Tibial nerve (tissue), 4 donors: ENCODE measurements around the gene ZNFX1. TPM values are rescaled to one million over a fixed set of nuclear protein-coding genes. Genes with fewer than 3 reads are reported as not detected.

Experiments
- DNase-seq, 2 donors: peaks; one replicate each; pipeline ENCODE4 v3.0.0-alpha.2; 2019; ENCODE audit warnings: low spot score in 2 of 2
- H3K27ac ChIP-seq, 4 donors: fragments of 200-600 bp; sonication (generic) in 3 of 4; one replicate each; pipeline ENCODE4 v1.5.1; 2017 to 2019; ENCODE audit warnings: mild to moderate bottlenecking in 1 of 4
- H3K27me3 ChIP-seq, 2 donors: fragments of 200-600 bp; sonication (generic) in 1 of 2; one replicate each; pipeline versions ENCODE4 v1.5.1 to v1.6.0; 2017 to 2019
- H3K36me3 ChIP-seq, 3 donors: fragments of 200-600 bp; sonication (generic); one replicate each; pipeline ENCODE4 v1.5.1; 2018 to 2019
- H3K4me1 ChIP-seq, 4 donors: fragments of 200-600 bp; sonication (generic) in 3 of 4; one replicate each; pipeline ENCODE4 v1.5.1; 2017 to 2019
- H3K4me3 ChIP-seq, 4 donors: fragments of 200-600 bp; sonication (generic) in 3 of 4; one replicate each; pipeline ENCODE4 v1.5.1; 2017 to 2019; ENCODE audit warnings: mild to moderate bottlenecking in 1 of 4, moderate library complexity in 1 of 4
- H3K9me3 ChIP-seq, 4 donors: fragments of 200-600 bp; sonication (generic) in 3 of 4; one replicate each; pipeline ENCODE4 v1.5.1; 2017 to 2019
- EP300 ChIP-seq, 2 donors: sonication (generic); formaldehyde crosslinking; IDR thresholded peaks; one replicate each; pipeline ENCODE4 v1.6.1; 2017; ENCODE audit warnings: antibody characterized with exemption in 2 of 2, mild to moderate bottlenecking in 1 of 2
- POLR2A ChIP-seq, 2 donors: fragments of 450-650 bp; IDR thresholded peaks; one replicate each; pipeline ENCODE4 v1.6.1; 2017; ENCODE audit warnings: antibody characterized with exemption in 2 of 2, mild to moderate bottlenecking in 2 of 2, moderate library complexity in 2 of 2
- WGBS, 2 donors: methylation state at CpG; one replicate each; pipeline ENCODE4 v1.1.5; 2018; 5-methylcytosine and 5-hydroxymethylcytosine counted together
- total RNA-seq, 4 donors: library from RNA; depleted of rRNA; stranded (reverse); fragments of >200 nt; gene quantifications; one replicate each; pipeline ENCODE4 v1.1.0, GENCODE V29; 2016
- TF ChIP-seq, protein P1 (sequence below), 5 experiments: fragments of 200-600 bp in 3 of 5; fragments of 450-650 bp in 2 of 5; sonication (generic) in 3 of 5; IDR thresholded peaks; one replicate each; pipeline ENCODE4 v1.5.1; 2016 to 2019; ENCODE audit warnings: antibody characterized with exemption in 5 of 5, mild to moderate bottlenecking in 3 of 5, moderate library complexity in 2 of 5

Gene ZNFX1
- total RNA-seq, 4 donors from 2014 or later: 35.0 to 45.2 (median 39.1) TPM

- Histone ChIP-seq H3K4me1 (peaks cover 0 to 53% (median 27%) of the 10 kb centered on the region in 4 donors), H3K27me3 (no peaks in the 10 kb centered on the region), H3K36me3 (peaks cover 11 to 65% (median 36%) of the 10 kb centered on the region in 3 donors), H3K4me3 (no peak overlapping the region), H3K27ac (peak overlapping the region in 1 of 4 donors; percentile 32), H3K9me3 (peaks cover 0 to 41% (median 6%) of the 10 kb centered on the region in 4 donors)
- no peak for TF ChIP-seq POLR2A (IDR thresholded peaks at IDR 0.05)
- TF ChIP-seq, protein P1, sequence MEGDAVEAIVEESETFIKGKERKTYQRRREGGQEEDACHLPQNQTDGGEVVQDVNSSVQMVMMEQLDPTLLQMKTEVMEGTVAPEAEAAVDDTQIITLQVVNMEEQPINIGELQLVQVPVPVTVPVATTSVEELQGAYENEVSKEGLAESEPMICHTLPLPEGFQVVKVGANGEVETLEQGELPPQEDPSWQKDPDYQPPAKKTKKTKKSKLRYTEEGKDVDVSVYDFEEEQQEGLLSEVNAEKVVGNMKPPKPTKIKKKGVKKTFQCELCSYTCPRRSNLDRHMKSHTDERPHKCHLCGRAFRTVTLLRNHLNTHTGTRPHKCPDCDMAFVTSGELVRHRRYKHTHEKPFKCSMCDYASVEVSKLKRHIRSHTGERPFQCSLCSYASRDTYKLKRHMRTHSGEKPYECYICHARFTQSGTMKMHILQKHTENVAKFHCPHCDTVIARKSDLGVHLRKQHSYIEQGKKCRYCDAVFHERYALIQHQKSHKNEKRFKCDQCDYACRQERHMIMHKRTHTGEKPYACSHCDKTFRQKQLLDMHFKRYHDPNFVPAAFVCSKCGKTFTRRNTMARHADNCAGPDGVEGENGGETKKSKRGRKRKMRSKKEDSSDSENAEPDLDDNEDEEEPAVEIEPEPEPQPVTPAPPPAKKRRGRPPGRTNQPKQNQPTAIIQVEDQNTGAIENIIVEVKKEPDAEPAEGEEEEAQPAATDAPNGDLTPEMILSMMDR (IDR thresholded peaks at IDR 0.05): no peak
- no peak for TF ChIP-seq EP300 (IDR thresholded peaks at IDR 0.05)
- DNase-seq: no peak
- WGBS, 2 donors: 68 to 72% methylated on average over 6 of the region's 6 CpGs
These were observed 2.7 kb upstream of the ZNFX1 start for GRCh38 chr20:49280463-49281058.

GRCh38 chr20:49279677-49280462 lies 2.0 kb upstream of the ZNFX1 start:
- 52 to 56% methylated on average over 7 of the region's 7 CpGs for WGBS, 2 donors
- Histone ChIP-seq H3K4me1 (peaks cover 0 to 59% (median 32%) of the 10 kb centered on the region in 4 donors), H3K9me3 (peaks cover 0 to 34% (median 3%) of the 10 kb centered on the region in 4 donors), H3K4me3 (peak overlapping the region in 3 of 4 donors; percentile 69 to 97 (median 76)), H3K27ac (peak overlapping the region in 2 of 4 donors; percentile 97 to 98), H3K27me3 (no peaks in the 10 kb centered on the region), H3K36me3 (peaks cover 11 to 64% (median 36%) of the 10 kb centered on the region in 3 donors)
- TF ChIP-seq POLR2A (IDR thresholded peaks at IDR 0.05) (no peak), EP300 (IDR thresholded peaks at IDR 0.05) (no peak)
- TF ChIP-seq, protein P1 (IDR thresholded peaks at IDR 0.05): no peak
- no peak for DNase-seq

DNA sequence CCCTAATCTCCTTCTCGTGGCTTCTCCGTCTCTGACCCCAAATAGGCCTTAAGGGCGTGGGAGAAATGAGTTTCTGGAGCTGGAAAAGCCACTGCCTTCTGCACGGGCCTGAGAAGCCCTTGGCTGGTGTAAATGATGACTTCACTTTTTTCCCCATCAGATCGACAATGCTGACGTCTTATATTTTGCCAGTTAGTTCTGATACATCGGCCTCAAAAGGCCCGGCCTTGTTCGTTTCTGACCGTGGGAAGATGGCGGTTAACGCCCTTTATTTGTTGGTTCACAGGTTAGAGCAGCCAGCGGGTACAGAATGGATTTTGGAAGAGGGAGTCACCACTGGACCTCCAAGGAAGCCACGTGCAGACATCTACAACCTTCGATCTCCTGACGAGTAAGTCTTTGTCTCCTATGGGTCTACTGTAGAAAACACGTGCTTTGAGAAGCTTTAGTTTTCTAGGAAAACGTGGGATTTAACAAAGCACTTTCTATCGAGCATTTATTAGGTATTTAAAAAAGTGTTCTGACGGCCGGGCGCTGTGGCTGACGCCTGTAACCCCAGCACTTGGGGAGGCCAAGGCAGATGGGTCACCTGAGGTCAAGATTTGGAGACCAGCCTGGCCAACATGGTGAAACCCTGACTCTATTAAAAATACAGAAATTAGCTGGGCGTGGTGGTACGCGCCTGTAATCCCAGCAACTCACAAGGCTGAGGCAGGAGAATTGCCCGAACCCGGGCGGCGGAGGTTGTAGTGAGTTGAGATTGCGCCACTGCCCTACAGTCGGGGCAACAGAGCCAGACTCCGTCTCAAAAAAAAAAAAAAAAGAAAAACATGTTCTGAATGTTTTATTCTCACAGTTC lies 1.2 kb upstream of the ZNFX1 start:
- peak overlapping the region; percentile 69 to 97 (median 83) for H3K4me3 ChIP-seq
- H3K4me1 ChIP-seq: peaks cover 0 to 59% (median 32%) of the 10 kb centered on the region in 4 donors
- DNase-seq: no peak
- H3K36me3 ChIP-seq: peaks cover 11 to 63% (median 39%) of the 10 kb centered on the region in 3 donors
- H3K27ac ChIP-seq: peak overlapping the region; percentile 95 to 99 (median 98)
- peaks cover 0 to 26% (median 3%) of the 10 kb centered on the region in 4 donors for H3K9me3 ChIP-seq
- H3K27me3 ChIP-seq: no peaks in the 10 kb centered on the region
- TF ChIP-seq, protein P1 (IDR thresholded peaks at IDR 0.05): no peak
- no peak for TF ChIP-seq EP300 (IDR thresholded peaks at IDR 0.05)
- no peak for TF ChIP-seq POLR2A (IDR thresholded peaks at IDR 0.05)
- WGBS, 2 donors: 16% methylated on average over 33 of the region's 33 CpGs

- WGBS, 2 donors: 1 to 2% methylated on average over 17 to 22 of the region's 22 CpGs
These were observed 146 bp downstream of the ZNFX1 start for GRCh38 chr20:49277786-49278035.

More at GRCh38 chr20:49277786-49278035, 146 bp downstream of the ZNFX1 start:
- Histone ChIP-seq H3K9me3 (peaks cover 0 to 13% (median 3%) of the 10 kb centered on the region in 4 donors), H3K36me3 (peaks cover 9 to 63% (median 35%) of the 10 kb centered on the region in 3 donors), H3K27ac (peak overlapping the region; percentile 95 to 99 (median 98)), H3K27me3 (no peaks in the 10 kb centered on the region), H3K4me3 (peak overlapping the region; percentile 69 to 97 (median 83)), H3K4me1 (peaks cover 0 to 70% (median 31%) of the 10 kb centered on the region in 4 donors)
- no peak for DNase-seq
- TF ChIP-seq POLR2A (IDR thresholded peaks at IDR 0.05) (peak in 1 of 2 donors; percentile 79), EP300 (IDR thresholded peaks at IDR 0.05) (no peak)
- TF ChIP-seq, protein P1 (IDR thresholded peaks at IDR 0.05): no peak
